ENCODE measurements around the gene RUNX2.
A peak's percentile ranks its signal among the peaks of the same experiment; 100 is the strongest.
"Not testable (repeated sequence)": the region's sequence is repeated elsewhere in the genome, so short reads cannot be mapped to it uniquely, and the experiment has no call there.

RUNX2 gene

DNA sequence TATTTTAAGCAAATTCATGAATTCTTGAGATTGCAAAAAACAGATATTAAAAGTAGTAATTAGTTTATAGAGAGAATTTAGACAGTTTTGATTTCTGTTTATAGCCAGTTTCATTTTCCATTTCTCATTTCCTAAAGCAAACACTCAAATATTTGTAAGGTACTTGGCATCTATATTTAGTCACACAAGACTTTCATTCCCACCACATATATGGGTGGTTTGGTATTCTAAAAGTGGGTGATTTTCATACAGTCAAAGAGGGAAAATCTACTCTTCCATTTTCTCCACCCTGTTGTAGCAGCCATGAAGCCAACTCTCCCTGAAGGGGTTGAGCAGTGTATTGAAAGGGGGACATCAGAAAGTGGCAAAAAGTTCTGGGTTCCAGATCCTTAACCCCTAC lies 230.7 kb downstream of the RUNX2 start:
- no peak for DNase-seq (ENCODE audit: low read depth)

DNA sequence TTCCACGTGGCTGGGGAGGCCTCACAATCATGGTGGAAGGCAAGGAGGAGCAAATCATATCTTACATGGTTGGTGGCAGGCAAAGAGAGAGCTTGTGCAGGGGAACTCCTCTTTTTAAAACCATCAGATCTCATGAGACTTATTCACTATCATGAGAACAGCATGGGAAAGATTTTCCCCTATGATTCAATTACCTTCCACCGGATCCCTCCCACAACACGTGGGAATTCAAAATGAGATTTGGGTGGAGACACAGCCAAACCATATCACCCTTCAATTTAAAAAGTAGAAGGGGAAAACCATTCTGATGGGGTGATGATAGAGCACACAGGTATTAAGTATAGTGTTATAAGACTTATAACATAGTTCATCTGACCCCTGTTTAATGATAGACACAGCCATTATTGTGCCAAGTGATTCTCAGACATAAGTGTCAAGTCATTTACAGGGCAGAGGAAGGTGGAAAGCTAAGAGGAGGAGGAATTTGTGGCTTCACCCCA lies 232.2 kb downstream of the RUNX2 start:
- DNase-seq (ENCODE audit: low read depth) = not testable (repeated sequence)

DNA sequence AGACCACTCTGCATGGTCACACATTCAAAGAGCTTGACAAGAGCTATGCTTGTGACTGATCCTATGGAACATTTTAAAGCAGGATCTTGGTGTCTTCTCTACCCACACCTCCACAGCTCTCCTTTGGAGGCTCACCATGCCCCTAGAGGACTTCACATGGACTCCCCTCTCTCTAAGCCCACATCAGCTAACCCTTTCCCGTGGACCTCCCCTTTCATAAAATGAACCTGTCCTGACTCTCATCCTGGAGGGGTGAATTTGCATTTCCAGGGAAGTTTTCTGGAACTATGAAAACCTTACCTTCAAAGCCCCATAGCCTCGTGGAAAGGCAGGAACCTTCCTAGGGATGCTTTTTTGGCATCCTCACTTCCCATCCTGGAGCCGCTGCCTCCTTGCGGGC lies 234.0 kb downstream of the RUNX2 start:
- DNase-seq (ENCODE audit: low read depth) = no peak

DNA sequence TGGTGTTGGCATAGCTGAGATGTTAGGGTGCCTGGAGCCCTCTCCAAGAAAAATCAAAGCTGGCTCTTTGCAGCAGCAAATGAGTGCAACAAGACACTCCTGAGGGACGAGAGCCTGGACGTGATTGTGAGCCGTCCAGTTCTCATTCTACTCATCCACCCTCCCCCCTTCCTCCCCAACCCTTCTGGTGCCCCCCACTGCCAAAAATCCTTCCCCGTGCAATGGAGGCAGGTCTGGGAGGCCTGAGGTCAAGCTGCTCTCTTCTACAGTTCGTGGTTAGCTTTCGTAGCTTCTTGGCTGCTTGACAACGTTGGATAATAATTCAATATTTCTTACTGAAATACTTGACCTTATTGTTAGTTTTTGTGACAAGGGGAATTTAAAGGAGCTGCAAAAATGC lies 234.9 kb downstream of the RUNX2 start:
- DNase-seq (ENCODE audit: low read depth) = no peak

DNA sequence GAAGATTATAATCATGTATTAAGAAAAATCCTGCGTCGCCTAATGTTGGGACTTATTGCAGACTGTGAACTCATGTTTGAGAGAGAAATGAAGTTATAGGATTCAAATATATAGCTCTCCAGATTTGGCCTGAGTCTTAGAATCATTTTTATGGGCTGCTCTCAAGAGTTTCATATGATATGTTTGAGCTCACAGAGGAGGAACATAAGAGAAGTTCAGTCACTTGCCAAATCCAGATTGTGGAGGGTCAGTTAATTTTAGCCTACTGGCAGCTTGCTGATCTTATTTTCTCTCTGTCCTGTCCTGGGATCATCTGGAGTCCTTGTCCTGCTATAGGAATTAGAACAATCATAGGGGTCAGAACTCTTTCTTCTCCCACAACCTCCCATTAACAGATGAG lies 235.7 kb downstream of the RUNX2 start:
- no peak for DNase-seq (ENCODE audit: low read depth)

DNA sequence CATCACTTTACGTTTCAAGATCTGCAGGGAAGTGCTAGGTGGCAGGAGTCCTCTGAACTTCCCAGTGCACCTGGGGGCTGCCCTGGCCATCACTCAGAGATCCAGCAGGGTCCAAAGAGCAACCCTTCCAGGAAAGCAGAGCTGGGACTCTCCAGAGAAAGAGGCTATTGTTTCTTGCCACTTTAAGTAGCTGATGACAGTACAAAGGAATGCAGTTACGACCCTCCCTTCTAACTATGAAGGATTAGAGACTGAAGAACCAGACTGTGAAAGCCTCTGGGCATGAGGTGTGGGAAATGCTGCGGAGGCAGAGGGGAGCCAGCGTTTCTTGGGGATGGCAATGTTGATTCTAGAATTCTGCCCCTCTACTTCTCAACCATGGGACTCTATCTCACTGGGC lies 238.8 kb downstream of the RUNX2 start:
- DNase-seq (ENCODE audit: low read depth) = no peak

DNA sequence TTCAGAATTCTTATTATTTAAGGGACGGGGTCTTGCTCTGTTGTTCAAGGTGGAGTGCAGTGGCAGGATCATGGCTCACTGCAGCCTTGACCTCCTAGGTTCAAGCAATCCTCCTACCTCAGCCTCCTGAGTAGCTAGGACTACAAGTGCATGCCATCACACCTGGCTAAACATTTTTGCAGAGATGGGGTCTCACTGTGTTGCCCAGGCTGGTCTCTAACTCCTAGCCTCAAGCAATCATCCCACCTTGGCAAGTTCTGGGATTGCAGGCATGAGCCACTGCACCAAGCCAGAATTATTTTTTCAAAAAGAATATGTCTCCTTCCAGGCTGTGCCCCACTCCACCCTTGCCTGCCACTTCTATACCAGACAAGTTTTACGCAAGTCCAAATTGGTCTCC lies 239.7 kb downstream of the RUNX2 start:
- no peak for DNase-seq (ENCODE audit: low read depth)

DNA sequence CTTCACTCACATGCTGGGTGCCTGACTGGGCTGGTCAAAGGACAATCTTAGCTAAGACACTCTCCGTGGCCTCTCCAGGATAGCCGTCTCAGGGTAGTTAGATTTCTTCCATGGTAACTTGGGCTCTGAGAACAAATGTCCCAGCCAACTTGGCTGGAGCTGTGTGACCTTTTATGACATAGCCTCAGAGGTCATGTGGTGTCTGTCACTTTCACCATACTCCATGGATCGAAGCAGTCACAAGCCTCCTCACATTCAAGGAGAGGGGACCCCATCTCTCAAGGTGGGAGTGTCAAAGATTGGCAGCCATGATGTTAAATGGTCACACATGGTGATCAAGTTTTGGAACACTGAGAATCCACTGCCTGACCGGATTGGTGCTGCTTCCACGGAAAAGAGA lies 240.5 kb downstream of the RUNX2 start:
- DNase-seq (ENCODE audit: low read depth) = no peak

DNA sequence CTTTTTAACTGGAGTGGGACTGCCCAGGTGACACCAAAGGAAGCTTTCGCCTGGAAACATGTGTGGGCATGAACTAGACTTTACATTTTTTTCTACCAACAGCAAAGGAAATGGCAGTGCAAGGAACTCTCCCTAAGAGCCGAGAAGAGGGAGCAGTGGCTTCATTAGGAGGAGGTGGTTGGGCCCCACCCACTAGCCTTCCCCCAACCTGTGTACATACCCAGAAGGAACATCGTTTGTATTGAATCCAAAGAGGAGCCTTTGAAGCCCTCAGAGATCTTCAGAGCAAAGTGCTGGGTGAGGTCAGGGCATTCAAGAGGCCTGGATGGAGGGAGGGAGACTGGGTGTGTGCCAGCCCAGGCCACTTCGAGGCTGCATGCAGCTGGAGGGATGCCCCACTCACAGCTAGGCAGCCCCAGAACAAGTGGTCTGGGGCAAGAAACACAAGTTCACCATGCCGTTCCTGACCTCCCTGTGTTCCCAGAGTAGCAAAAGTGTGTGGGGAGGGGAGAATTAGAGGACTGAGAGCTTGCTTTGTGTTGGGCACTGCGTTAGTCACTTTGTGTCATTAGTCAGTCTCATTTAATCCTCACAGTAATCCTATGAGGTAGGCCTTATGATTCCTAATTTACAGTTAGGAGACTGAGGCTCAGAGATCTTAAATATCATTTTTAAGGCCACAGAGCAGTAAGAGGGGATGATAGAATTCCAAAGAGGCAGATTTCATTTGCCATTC lies 241.2 kb downstream of the RUNX2 start:
- DNase-seq (ENCODE audit: low read depth) = no peak

DNA sequence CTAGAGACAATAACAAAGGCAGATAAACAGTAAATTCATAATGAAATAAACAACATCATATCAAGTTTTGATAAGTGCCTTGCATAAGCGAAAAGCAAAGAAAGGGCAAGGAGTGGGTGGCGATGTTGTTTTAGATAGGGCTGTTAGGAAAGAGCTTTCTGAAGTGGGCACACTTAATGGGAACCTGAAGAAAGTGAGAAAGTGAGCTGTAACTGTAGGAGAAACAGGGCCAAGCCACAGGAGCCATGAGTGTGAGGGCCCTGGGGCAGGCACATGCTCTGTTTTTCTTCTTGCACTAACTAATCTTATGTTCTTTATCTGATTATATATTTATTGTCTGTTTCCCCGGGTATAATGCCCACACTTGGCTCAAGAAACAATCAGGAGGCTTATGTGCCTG lies 243.0 kb downstream of the RUNX2 start:
- no peak for DNase-seq (ENCODE audit: low read depth)

DNA sequence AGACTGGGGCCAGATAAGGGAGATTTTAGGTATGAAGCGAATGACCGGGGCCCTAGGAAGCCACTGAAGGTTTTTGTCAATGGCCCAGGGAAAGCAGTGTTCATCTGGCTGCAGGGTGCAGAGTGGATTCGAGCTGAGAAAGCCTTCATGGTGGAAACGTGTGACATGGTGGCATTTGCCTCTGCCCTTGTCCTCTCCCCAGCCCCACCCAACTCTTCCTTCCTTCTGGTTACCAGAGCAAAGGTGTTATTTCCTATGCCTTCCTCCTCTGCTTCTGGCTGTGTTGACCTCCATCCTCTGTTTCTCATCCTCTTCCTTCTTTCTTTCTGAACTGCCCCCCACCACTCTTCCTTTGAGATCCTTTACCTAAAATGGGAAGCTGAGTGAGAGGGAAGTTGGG lies 244.7 kb downstream of the RUNX2 start:
- no peak for DNase-seq (ENCODE audit: low read depth)

DNA sequence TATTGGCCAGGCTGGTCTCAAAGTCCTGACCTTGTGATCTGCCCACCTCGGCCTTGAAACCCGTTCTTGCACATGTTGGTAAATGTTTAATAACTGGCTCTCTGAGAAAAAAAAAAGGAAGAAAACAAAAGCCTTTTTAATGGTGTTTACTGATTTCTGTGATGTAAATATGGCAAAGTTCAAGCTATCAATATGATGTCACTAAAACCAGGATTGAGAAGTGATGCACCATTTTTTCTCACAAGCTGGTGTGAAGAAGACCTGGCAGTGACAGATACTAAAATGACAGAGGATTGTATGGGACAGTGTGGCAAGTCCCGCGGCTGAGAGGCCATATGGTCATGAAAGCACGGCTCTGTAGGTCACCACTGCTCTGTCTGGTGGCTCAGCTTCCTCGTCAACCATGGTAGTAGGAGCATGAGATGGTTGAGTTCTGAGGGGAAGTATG lies 245.9 kb downstream of the RUNX2 start:
- DNase-seq (ENCODE audit: low read depth) = no peak

DNA sequence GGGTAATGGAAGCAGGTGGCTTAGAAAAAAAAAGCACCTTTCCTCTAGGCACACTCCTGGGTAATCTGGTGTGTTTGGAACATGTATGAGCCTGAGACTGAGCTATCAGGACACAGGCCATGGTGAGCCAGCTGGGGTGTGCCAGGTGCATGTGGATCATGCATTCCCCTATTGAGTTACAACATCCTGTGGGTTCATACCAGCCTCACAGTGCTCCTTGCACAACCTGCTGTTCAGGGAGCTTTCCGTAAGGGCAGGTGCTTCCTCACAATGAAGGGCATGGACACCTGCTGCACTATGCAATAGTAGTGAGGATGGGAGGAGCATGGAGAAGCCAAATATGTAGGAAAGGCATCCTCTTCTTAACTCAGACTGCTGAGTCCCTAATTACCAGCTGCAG lies 246.8 kb downstream of the RUNX2 start:
- DNase-seq (ENCODE audit: low read depth) = no peak

DNA sequence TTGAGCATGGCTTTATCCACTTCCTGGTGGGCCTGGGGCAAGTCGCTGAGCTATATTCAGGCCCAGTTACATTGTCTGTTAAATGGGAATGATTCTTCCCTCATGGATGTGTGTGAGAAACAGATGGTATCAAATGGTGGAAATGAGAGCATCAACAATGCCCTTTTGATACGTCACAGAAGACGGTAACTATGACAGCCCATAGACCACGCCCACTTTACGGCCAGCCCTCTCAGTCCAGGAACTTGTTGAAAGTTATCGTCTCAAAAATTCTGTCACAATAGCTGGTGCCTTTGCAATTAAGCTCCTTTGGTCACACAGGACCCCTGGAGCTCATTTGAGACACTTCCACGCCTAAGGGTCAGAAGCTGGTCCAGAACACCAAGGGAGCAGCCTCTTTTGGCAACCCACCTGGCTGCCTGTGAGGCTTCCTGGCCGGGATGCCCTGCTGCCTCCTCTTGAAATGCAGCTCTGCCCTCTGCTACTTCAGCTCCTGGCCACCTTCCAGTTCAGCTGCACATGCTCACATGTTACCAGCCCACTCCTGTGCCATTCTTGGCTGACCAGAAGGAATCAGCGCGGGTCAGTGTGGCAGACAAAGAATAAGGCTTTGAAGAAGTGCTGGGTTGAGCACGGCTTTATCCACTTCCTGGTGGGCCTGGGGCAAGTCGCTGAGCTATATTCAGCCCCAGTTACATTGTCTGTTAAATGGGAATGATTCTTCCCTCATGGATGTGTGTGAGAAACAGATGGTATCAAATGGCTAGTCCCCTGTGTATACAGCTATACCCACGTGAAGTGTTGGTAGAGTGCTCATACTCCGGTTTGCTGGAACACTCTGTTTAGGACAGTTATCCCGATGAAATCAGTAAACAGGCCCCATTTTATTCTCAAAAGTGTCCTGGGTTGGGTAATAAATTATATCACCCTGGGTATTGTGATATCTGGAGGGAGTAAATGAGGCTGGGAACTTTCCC lies 248.8 kb downstream of the RUNX2 start:
- no peak for DNase-seq (ENCODE audit: low read depth)

DNA sequence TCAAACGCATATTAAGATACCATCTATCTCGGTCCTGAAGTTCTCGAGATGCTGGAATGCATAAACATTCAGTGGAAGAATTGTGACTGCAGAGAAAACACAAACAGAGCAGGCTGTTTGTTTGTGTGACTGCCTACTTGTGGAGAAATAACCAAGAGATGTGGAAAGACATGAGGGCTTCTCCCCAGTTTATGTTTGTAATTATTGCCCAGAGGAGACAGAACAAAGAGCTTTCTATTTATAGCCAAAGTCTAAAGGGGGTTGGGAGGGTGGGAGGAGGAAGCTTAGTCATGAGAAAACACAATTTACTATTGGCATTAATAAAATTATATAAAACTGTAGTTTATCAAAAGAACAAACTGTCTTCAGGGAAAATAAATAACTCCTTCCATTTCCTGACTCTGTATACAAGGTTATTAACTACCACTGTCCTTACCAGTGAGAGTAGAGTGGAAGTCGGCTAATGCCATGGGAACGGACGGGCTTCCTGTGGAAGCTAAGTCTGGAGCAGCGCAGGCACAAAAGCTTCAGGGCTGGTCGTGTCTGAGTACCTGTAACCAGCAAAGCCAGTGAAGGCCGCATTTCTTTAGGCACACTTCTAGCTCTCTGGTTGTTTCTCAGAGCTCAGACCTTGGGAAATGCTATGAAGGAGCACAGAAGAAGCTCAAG lies 249.8 kb downstream of the RUNX2 start:
- DNase-seq (ENCODE audit: low read depth) = no peak

DNA sequence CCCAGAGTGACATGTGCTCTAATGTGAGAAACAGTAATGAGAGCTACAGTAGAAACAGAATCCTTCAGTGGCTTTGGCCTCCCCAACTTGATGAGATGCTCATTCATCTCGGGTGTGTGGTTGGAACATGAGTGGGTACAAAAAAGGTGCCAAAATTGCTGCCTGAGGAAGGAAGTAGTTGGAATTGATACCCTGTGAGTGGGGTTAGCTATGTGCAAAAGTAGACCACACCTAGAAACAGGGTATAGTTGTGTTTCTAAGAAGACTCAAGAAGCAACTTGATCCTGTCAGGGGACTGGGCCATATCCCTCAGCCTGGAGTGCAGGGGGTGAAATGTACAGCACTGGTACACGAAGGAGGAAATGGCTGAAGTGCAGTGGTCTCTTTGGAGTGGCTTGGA lies 256.0 kb downstream of the RUNX2 start:
- DNase-seq (ENCODE audit: low read depth) = no peak

DNA sequence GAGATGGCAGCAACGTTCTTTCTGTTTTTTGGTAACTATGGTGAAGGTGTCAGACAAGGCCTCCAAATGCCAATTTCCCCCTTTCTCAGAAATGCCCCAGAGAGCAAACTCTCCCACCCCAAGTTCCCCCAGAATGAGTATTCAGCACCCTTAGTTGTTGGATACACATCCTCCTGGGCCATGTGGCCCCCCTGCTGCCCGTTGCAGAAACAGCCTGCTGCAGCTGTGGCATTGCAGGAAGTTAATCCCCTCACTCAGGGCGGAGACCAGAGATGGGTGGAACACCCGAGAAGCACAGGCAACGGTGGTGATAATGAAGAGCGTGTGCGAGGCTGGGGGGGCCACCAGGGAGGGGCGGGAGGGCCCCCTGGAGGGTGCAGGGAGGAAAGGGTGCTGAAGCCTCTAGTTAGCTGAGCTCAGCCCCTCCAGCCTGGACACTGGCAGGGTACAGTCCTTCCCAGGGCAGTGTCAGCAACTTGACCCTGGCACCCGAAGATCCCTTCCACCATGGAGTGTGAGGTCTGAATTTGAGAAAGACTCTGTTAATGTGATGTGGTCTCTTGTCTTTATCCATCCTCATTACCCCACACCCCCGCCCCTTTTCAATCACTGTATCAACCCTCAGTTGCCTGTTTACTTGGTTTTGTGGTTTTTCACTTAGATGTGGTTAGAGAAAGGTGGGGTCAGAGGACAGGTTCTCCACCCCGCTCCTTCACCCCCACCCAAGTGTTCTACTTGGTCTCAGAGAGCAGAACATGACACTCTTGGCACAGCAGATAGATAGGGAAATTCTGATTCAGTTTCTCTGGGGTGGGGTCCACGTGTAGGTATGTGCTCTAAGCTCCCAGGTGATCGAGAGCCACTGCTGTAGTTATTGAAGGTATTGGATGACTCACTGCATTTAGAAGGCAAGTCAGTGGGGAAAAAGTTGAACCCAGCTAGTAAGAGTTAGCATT lies 258.4 kb downstream of the RUNX2 start:
- no peak for DNase-seq (ENCODE audit: low read depth)

DNA sequence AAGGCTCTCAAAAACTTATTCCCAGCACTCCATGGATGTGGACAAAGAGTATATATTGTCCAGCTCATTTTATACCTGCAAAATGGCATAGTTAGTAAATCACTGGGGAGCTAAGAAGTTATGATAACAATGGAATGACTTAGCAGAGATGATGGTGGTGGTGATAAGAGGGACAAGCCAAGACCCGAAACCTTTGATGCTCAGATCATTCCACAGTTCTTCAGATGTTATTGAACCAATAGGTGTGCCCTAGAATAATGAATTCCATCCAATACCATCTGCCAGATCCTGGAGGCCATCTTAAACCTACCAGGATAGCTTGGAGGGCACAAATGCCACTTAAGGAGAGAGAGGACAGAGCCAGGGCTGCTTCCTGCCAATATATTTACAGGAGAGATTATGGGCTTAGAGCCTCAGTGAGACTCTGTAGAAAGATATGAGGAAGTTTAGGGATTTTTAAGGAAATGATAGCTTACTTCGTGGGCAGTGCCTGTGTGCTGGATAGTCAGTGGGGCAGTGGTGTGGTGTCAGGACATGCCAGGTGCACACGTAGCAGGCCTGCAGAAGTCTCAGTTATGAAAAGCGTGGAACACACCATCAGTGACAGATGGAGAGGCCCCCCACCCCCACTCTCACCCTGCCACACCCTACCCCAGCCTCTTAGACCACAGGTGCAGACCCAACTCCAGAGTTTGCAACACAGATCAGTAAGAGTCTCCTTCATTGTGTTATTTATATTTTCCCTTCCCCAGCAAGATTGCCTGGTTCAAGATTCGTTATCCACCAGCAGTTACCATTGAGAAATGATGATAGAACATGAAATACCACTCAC lies 259.3 kb downstream of the RUNX2 start:
- DNase-seq (ENCODE audit: low read depth) = no peak

DNA sequence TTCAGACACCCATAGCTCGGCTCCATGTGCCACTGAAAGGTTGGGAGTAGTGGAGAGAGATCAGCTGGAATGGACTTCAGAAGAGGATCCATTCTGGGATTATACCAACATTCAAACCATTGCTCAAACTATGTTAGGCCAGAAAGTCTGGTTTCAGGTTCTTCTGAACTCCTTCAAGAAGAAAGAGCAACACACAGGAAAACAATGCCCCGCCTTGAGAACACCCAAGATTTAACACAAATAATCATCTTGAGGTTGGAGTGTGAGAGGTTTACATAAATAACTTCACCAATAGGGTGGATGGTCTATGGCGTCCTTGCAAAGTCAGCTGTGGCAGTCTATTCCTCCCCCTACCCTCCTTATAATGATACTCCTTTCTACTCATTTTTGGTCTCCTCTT lies 261.2 kb downstream of the RUNX2 start:
- no peak for DNase-seq (ENCODE audit: low read depth)

DNA sequence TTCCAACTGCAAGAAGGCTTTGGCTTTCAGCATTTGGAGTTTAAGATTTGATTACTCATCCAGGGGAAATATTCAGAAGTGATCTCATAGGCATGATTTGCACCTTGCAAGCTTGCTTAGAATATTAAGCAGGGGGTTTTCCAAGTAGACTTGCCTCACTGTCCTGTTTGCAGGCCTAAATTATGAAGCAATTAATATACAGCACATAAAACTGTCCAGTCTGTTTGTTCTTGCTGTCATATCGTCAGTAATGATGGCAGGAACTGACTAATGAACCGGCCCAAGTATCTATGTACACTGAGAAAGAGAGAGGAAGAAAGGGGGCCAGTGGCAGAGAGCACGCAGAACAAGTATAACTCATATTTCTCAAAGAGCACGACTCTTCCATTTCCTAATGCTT lies 262.1 kb downstream of the RUNX2 start:
- peak; percentile 44 for DNase-seq (ENCODE audit: low read depth)

All from HS-5 (cell line).